GM12878 (cell line): ENCODE data around the gene CDC123. TPM values are rescaled to one million over a fixed set of nuclear protein-coding genes. Genes with fewer than 3 reads are reported as not detected.

ENCODE experiments used
- BMI1 ChIP-seq: fragments of 450-650 bp; IDR thresholded peaks from 2 replicates; pipeline ENCODE4 v1.6.1; 2016; ENCODE audit warnings: mild to moderate bottlenecking, moderate library complexity, borderline replicate concordance
- ESRRA ChIP-seq: IDR thresholded peaks from 2 replicates; pipeline ENCODE4 v1.6.1; 2012; ENCODE audit warnings: mild to moderate bottlenecking, low read length, improper control_type of control experiment
- HDGF ChIP-seq: fragments of 450-650 bp; IDR thresholded peaks from 2 replicates; pipeline ENCODE4 v1.6.1; 2016; ENCODE audit warnings: antibody characterized with exemption
- IKZF2 ChIP-seq, 2 experiments: fragments of 450-650 bp; IDR thresholded peaks; 2 replicates each; pipeline ENCODE4 v1.6.1; 2017; ENCODE audit warnings: mild to moderate bottlenecking in 2 of 2, moderate library complexity in 2 of 2
- KDM1A ChIP-seq: fragments of 200-600 bp; sonication (generic); IDR thresholded peaks from 2 replicates; pipeline ENCODE4 v1.6.1; 2016; ENCODE audit warnings: borderline replicate concordance
- MEF2B ChIP-seq: fragments of 450-650 bp; IDR thresholded peaks from 2 replicates; pipeline ENCODE4 v1.6.1; 2018; ENCODE audit warnings: mild to moderate bottlenecking, moderate library complexity; ENCODE audit not compliant: partially characterized antibody, poor library complexity, severe bottlenecking
- PRDM15 ChIP-seq: fragments of 450-650 bp; formaldehyde crosslinking; IDR thresholded peaks from 2 replicates; pipeline ENCODE4 v1.4.0; 2020; ENCODE audit warnings: mild to moderate bottlenecking, moderate library complexity
- RBBP5 ChIP-seq: fragments of 200-600 bp; sonication (generic); conservative IDR thresholded peaks from 2 replicates; pipeline ENCODE4 v1.6.1; 2016
- RELB ChIP-seq: fragments of 450-650 bp; IDR thresholded peaks from 2 replicates; pipeline ENCODE4 v1.6.1; 2017; ENCODE audit warnings: low read depth, mild to moderate bottlenecking, moderate library complexity
- SMC3 ChIP-seq: IDR thresholded peaks from 2 replicates; pipeline ENCODE4 v1.6.1; 2011; ENCODE audit warnings: low read length, improper control_type of control experiment, borderline replicate concordance
- TBL1XR1 ChIP-seq: IDR thresholded peaks from 2 replicates; pipeline ENCODE4 v1.6.1; 2012; ENCODE audit warnings: low read depth, low read length, improper control_type of control experiment
- TCF12 ChIP-seq: IDR thresholded peaks from 2 replicates; pipeline ENCODE4 v1.6.1; 2011; ENCODE audit warnings: low read depth, mild to moderate bottlenecking, low read length
- polyA plus RNA-seq, 11 experiments: library from polyadenylated mRNA; depleted of rRNA in 4 of 11; unstranded in 6 of 11; stranded (reverse) in 5 of 11; fragments of >200 nt; fragmentation: Nextera tagmentation in 4 of 11; fragmentation: Illumina TruSeq in 1 of 11; extraction: Ambion mirVana in 4 of 11; extraction: Trizol in 1 of 11; gene quantifications; 1 replicate in 1 of 11; 2 replicates in 10 of 11; pipeline versions ENCODE4 v1.2.1 to v1.2.3, GENCODE V29; 2011 to 2016; ENCODE audit warnings: inconsistent platforms in 2 of 11, missing spikeins in 2 of 11, low read depth in 1 of 11
- total RNA-seq, 4 experiments: library from RNA; depleted of rRNA in 3 of 4; stranded (reverse); fragments of >200 nt in 3 of 4; fragmentation: Illumina TruSeq in 1 of 4; extraction: Trizol in 1 of 4; gene quantifications; 2 replicates each; pipeline versions ENCODE4 v1.2.1 to v1.2.3, GENCODE V29; 2013 to 2021
- TF ChIP-seq, protein P1 (sequence below): fragments of 150-350 bp; IDR thresholded peaks from 2 replicates; pipeline ENCODE4 v1.6.1; 2016; ENCODE audit warnings: low read depth, low read length
- TF ChIP-seq, protein P2 (sequence below): IDR thresholded peaks from 2 replicates; pipeline ENCODE4 v1.6.1; 2011; ENCODE audit warnings: borderline replicate concordance, low read depth, mild to moderate bottlenecking, moderate library complexity, mixed read lengths, low read length; ENCODE audit not compliant: insufficient read depth; ENCODE audit errors: extremely low read length
- TF ChIP-seq, protein P3 (sequence below): fragments of 450-650 bp; IDR thresholded peaks from 2 replicates; pipeline ENCODE4 v1.6.1; 2018; ENCODE audit warnings: mild to moderate bottlenecking, low read depth, moderate library complexity; ENCODE audit not compliant: partially characterized antibody

CDC123 gene
- total and polyA plus RNA-seq, 10 of the 15 experiments (the other 5 are each of a cell fraction or from before 2014, with no cell fraction given) = 128 to 360 (median 209) TPM

DNA sequence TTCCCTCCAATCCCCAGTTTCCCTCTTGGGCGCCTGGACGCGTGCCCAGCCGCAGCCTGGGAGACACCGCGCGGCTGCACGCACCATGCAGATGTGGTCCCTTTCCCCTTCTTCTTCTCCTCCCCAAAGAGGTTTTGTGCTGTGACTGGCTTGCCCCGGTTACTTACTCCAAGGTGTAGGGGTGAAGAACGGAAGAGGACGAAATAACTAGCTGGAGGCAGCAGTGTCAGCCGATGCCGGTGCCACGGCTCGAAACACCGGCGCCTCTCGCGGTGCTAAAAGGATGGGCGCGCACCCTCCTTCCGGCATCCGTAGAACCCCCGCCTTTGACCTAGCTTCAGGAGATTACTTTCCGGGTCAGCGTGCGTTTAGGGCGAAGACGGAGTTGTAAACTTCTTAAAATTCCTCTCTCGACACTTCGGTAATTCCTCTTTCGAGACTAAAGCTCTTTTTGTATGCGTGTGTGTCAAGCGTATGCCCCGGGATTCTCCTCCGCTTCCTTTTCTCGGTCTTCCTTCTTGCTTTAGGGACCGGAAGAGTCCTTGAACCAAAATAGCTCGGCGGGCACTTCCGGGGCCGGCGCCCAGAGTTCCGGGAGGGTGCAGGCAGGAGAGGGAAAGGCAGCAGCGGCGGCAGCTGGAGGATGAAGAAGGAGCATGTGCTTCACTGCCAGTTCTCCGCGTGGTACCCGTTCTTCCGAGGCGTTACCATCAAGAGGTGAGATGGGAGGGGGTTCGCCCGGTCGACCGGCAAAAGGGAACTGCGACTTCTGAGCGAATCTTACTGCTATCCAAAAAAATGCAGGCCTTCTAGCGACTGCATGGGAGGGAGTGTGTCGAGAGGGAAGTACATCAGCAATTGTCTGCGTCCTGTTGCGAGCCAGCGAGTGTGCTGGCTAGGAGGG lies at the start of gene CDC123, which contains the start of gene NUDT5 (continued):
- TF ChIP-seq, protein P1, sequence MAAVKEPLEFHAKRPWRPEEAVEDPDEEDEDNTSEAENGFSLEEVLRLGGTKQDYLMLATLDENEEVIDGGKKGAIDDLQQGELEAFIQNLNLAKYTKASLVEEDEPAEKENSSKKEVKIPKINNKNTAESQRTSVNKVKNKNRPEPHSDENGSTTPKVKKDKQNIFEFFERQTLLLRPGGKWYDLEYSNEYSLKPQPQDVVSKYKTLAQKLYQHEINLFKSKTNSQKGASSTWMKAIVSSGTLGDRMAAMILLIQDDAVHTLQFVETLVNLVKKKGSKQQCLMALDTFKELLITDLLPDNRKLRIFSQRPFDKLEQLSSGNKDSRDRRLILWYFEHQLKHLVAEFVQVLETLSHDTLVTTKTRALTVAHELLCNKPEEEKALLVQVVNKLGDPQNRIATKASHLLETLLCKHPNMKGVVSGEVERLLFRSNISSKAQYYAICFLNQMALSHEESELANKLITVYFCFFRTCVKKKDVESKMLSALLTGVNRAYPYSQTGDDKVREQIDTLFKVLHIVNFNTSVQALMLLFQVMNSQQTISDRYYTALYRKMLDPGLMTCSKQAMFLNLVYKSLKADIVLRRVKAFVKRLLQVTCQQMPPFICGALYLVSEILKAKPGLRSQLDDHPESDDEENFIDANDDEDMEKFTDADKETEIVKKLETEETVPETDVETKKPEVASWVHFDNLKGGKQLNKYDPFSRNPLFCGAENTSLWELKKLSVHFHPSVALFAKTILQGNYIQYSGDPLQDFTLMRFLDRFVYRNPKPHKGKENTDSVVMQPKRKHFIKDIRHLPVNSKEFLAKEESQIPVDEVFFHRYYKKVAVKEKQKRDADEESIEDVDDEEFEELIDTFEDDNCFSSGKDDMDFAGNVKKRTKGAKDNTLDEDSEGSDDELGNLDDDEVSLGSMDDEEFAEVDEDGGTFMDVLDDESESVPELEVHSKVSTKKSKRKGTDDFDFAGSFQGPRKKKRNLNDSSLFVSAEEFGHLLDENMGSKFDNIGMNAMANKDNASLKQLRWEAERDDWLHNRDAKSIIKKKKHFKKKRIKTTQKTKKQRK = no peak
- TF ChIP-seq KDM1A (no peak), PRDM15 (CRISPR knock-in tag) (no peak), RELB (peak; percentile 99), ESRRA (no peak), BMI1 (no peak), RBBP5 (0 out of 2 replicates have a peak, but pooled peaks have one; percentile 53), SMC3 (peak; percentile 16; the same call in 1 of the 2 replicates), MEF2B (peak; percentile 93), HDGF (no peak), TBL1XR1 (peak; percentile 69; the same call in 1 of the 2 replicates), TCF12 (0 out of 2 replicates have a peak, but pooled peaks have one; percentile 22), IKZF2 (IDR thresholded peaks at IDR 0.05) (0 out of 4 replicates have a peak, but pooled peaks have one; percentile 23 to 31)
- TF ChIP-seq, protein P2, sequence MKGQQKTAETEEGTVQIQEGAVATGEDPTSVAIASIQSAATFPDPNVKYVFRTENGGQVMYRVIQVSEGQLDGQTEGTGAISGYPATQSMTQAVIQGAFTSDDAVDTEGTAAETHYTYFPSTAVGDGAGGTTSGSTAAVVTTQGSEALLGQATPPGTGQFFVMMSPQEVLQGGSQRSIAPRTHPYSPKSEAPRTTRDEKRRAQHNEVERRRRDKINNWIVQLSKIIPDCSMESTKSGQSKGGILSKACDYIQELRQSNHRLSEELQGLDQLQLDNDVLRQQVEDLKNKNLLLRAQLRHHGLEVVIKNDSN = peak; percentile 14
- TF ChIP-seq, protein P3, sequence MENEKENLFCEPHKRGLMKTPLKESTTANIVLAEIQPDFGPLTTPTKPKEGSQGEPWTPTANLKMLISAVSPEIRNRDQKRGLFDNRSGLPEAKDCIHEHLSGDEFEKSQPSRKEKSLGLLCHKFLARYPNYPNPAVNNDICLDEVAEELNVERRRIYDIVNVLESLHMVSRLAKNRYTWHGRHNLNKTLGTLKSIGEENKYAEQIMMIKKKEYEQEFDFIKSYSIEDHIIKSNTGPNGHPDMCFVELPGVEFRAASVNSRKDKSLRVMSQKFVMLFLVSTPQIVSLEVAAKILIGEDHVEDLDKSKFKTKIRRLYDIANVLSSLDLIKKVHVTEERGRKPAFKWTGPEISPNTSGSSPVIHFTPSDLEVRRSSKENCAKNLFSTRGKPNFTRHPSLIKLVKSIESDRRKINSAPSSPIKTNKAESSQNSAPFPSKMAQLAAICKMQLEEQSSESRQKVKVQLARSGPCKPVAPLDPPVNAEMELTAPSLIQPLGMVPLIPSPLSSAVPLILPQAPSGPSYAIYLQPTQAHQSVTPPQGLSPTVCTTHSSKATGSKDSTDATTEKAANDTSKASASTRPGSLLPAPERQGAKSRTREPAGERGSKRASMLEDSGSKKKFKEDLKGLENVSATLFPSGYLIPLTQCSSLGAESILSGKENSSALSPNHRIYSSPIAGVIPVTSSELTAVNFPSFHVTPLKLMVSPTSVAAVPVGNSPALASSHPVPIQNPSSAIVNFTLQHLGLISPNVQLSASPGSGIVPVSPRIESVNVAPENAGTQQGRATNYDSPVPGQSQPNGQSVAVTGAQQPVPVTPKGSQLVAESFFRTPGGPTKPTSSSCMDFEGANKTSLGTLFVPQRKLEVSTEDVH = peak; percentile 98
